Dermis microvascular lymphatic vessel endothelial cell (primary cell): ENCODE data around the gene CASQ1. TPM values are rescaled to one million over a fixed set of nuclear protein-coding genes. Genes with fewer than 3 reads are reported as not detected.

Experiments
- DNase-seq, 2 donors: peaks; one replicate each; pipeline versions ENCODE4 v3.0.0 to v3.0.0-alpha.2; 2010; ENCODE audit warnings: low read depth in 2 of 2
- total RNA-seq: library from RNA; depleted of rRNA; stranded (reverse); fragments of >200 nt; gene quantifications from 2 replicates; pipeline ENCODE4 v1.2.1, GENCODE V29; 2014

Gene CASQ1
- total RNA-seq: not detected in 2 replicates

DNA sequence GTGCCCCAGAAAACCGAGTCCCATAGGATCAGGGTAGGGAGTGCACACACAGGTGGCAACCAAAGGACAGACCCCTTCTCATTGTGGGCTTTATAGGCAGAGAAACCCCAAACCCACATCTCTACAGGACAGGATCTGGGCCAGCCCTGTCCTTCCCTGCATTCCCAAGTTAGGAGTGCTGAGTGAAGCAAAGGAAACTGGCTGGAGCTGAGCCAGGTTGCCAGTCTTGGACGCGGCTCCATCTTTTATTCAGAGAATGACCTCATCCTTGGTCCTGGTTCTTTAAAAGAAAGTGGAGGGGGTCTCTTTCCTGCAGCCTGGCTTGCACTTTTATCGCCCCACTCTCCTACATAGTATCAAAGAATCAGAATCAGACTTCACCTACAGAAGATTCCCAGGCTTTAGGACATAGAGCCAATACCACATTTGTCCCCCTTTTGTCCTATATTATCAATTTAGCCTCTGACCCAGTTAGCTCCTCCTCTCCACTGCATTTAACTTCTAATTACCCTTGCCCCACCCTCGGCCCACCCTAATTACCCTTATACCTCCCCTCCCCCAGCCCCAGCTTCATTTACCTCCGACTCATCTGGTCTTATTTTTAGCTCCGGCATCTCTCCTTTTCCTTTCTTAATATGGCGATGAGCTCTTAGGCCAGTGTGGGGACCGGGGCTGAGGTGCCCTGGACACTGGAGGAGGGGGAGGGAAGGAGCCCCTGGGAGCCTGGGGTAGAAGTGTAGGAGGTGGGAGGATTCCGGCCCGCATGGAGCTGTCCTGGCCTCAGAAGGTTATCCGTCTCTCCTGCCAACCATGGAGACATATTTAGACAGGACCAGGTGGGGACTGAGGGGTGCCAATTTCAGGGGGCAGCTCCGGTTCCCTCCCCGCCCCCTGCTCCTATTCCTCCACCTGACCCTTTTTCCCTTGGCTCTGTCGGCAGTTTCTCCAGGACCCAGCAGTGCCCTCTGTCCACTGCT is at the start of gene CASQ1:
CASQ1 (plus strand) TSS at position 927 of the 977 bp plus-strand sequence. CDS start 177 bp downstream, outside the sequence.
- peak in 1 of 2 donors; percentile 60 for DNase-seq

- no peak for DNase-seq
These were observed 46.7 kb upstream of the CASQ1 start for GRCh38 chr1:160143695-160144094.

GRCh38 chr1:160144921-160145320 is 45.5 kb upstream of the CASQ1 start:
- no peak for DNase-seq

DNA sequence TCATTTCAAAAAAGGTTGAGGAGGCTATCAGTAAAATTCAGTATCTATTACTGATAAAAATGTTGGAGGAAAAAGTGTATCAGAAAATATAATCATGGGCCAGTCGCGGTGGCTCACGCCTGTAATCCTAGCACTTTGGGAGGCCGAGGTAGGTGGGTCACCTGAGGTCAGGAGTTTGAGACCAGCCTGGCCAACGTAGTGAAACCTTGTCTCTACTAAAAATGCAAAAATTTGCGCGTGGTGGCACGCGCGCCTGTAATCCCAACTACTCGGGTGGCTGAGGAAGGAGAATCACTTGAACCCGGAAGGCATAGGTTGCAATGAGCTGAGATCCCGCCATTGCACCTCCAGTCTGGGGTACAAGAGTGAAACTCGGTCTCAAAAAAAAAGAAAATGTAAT is 44.3 kb upstream of the CASQ1 start:
- DNase-seq: no peak

DNA sequence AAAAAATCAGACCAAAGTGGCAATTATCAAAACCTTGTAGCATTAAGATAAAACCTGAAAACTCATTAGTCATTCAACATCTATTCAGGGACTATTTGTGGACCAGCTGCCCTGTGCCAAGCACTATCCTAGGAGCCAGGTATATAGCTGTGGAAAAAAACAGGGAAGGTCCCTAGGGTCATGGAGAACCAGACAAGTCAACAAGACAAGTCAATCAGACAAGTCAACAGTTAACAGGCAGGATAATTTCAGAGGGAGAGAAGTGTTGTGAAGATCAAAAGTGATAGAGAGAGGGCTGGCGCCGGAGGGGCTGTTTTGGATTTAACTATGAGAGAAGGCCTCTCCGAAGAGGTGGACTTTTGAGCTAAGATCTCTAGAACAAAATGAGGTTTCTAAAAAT is 42.3 kb upstream of the CASQ1 start:
- no peak for DNase-seq

DNA sequence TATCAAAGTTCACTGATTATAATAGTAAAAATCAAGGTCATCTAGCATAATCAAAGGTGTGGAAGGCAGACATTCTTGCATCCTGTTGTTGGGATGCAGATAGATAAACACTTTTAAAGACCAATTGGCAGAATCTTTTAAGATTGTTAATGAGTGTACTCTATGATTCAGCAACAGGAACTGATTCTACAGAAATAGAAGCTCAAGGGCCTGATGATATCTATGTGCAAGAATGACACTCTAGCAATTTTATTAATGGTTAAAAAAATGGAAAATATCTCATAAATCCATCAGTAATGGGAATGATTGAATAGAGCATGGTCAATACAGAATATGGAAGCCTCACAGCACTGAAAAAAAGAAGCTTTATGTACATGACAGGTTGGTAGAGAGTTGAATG is 41.1 kb upstream of the CASQ1 start:
- DNase-seq: no peak

DNA sequence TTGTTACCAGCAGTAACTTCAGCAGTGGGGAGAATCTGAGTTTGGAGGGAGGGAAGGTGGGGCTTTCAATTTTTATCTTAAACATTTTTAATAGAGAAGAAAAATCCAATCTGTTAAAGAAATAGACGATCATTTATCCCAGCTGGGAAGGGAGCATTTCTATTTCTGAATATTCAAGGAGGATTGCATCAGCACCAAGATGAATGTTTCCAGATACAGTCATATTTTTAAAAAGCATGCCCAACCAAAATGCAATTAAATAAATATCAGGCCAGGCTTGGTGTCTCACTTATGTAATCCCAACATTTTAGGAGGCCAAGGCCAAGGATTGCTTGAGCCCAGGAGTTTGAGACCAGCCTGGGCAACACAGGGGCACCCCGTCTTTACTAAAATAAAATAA is 40.7 kb upstream of the CASQ1 start:
- no peak for DNase-seq

- no peak for DNase-seq
These were observed 39.1 kb upstream of the CASQ1 start, which contains the start of gene ATP1A4 for GRCh38 chr1:160151303-160151702. Gene ATP1A4, plus strand, starts transcription at chr1:160151603. Its CDS starts 438 bp downstream, at chr1:160152041.

DNA sequence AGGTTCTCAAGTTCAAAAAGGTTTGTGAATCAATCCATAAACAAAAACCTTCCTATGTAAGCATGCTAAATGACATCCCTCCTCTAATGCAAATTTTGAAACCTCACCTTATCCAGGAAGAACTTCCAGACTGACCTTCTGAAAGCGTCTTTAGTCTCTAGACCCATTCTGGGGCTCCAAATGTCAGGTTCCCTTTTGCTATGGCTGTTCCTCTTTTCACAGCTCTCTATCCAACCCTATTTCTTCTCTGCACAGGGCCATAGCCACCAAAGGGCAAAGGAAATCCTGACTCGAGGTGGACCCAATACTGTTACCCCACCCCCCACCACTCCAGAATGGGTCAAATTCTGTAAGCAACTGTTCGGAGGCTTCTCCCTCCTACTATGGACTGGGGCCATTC is 35.6 kb upstream of the CASQ1 start:
- no peak for DNase-seq

DNA sequence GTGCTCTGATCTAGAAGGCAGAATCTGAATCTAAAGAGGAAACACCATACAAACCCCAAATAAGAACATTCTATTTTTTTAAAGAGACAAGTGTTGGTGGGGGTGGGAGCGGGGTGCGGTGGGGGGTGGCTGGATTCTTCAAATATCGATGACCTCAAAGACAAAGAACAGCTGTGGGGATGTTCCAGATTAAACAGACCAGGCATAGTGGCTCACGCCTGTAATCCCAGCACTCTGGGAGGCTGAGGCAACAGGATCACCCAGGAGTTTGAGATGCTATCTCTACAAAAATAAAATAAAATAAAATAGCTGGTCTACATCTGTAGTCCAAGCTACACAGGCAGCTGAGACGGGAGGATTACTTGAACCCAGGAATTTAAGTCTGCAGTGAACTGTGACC is 34.0 kb upstream of the CASQ1 start:
- no peak for DNase-seq

GRCh38 chr1:160157174-160157573 is 33.2 kb upstream of the CASQ1 start:
- DNase-seq: no peak

- no peak for DNase-seq
These were observed 32.3 kb upstream of the CASQ1 start for GRCh38 chr1:160158031-160158430.

DNA sequence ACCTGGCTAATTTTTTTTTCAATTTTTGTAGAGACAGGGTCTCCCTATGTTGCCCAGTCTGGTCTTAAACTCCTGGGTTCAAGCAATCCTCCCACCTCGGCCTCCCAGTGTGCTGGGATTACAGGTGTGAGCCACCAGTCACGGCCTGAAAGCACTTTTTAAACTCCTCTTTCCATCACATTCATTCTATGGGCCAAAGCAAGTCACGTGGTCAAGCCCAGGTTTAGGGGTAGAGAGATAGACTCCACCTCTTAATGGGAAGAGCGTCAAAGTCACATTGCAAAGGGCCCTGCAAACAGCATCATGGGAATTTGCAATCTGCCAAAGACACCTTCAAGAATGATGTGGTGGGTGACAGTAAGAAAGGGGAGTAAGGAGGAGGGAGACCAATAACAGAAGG is 31.8 kb upstream of the CASQ1 start:
- no peak for DNase-seq

DNA sequence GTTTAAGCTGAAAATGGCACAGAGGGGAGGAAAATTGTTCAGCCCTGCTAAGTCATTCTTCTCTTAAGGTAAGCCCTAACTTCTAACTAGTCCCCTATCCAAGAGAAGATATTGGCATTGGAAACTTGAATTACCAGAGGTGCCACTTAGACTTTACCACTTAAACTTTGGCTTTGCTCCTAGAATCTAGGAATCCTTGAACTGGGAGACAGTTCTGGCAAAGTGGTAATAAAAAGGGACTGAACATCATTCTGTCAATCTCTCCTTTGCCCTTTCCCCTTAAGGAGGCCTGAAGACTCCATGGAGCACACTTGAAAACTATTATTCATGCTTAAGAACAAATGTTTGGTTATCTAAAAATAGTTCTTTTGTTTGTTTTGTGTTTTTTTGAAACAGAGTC is 30.5 kb upstream of the CASQ1 start:
- DNase-seq: no peak

- DNase-seq: peak; percentile 4 to 51
These were observed 28.2 kb upstream of the CASQ1 start for GRCh38 chr1:160161965-160162705.

- no peak for DNase-seq
These were observed 27.4 kb upstream of the CASQ1 start for GRCh38 chr1:160162931-160163330.

DNA sequence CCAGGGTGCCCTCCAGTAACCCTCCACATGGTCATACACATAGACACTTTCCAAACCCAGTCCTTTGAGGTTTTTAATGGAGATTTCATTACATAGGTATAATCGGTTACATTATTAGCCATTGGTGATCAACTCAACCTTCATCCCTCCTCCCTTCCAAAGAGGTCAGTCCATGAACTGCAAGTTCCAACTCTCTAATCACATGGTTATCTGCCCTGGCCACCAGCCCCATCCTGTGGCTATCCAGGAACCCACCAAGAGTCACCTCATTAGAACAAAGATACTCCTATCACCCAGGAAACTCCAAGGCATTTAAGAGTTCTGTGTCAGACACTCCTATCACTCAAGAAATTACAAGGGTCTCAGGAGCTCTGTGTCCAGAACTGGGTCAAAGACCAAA is 26.8 kb upstream of the CASQ1 start:
- DNase-seq: no peak

GRCh38 chr1:160164121-160164520 is 26.3 kb upstream of the CASQ1 start:
- DNase-seq: no peak

- no peak for DNase-seq
These were observed 24.1 kb upstream of the CASQ1 start for GRCh38 chr1:160166166-160166868.

- no peak for DNase-seq
These were observed 23.3 kb upstream of the CASQ1 start for GRCh38 chr1:160167056-160167455.

DNA sequence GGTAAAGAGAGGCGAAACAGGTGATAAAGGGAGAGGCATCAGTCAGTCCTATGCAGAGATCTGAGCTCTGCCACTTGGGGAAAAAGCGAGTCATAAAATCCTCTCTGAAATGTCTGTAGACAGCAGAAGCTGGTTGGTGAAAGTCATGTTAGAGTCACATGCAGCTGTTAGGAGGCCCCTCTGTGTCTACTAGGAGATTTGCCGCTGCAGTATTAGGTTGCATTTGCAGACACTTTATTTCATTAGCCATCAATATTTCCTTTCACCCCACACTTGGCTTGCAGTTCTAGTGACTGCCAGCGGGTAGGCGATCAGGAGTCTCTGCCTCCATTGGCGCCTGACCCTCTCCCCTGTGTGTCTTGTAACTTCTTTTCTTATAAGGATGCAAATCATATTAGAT is 22.8 kb upstream of the CASQ1 start:
- no peak for DNase-seq

GRCh38 chr1:160168016-160168415 is 22.4 kb upstream of the CASQ1 start:
- no peak for DNase-seq
